Activated CD4-positive, alpha-beta T cell treated with anti-CD3 and anti-CD28 coated beads for 1 hour (primary cell): ENCODE data around the gene AWAT1.
"Not testable (repeated sequence)": the region's sequence is repeated elsewhere in the genome, so short reads cannot be mapped to it uniquely, and the experiment has no call there.

Experiments used
- DNase-seq: peaks from one replicate; pipeline ENCODE4 v3.0.0-alpha.2; 2020

Gene AWAT1

DNA sequence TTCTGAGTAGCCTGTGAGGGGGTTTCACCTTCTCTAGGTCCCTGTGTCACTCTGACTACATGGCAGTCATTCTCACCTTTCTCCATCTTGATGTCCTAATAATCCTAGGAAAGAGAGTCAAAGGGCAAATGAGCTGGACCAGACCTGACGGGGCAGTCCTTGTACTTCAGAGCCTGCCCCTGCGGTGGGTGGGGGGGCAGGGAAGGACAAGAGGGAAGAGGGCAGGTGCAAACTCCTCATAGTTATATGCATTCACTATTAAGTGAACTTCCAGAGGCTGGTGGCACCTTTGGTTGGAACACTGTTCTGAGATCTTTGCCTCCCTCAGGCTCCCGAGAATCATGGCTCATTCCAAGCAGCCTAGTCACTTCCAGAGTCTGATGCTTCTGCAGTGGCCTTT lies at the start of gene AWAT1:
AWAT1 (plus strand) TSS at position 301 of the 400 bp plus-strand sequence; CDS start at position 342, 41 bp downstream.
- no peak for DNase-seq

DNA sequence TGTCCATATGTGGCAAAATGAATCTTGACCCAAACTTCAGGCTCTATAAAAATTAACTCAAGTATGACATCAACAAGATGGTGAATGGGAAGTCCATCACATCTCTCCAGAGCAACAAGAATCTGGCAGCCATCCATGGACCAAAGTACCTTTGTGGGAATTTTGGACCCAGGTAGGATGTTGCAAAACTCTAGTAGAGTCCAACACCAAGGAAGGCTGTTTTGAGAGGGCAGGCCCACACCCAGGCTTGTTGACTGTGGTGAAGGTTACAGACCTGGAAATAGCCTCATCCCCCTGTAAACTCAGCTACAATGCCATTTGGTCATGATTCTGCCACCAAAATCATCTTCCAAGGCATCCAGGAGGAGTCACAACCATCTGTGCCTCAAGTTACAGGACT lies 44.2 kb upstream of the AWAT1 start:
- no peak for DNase-seq

DNA sequence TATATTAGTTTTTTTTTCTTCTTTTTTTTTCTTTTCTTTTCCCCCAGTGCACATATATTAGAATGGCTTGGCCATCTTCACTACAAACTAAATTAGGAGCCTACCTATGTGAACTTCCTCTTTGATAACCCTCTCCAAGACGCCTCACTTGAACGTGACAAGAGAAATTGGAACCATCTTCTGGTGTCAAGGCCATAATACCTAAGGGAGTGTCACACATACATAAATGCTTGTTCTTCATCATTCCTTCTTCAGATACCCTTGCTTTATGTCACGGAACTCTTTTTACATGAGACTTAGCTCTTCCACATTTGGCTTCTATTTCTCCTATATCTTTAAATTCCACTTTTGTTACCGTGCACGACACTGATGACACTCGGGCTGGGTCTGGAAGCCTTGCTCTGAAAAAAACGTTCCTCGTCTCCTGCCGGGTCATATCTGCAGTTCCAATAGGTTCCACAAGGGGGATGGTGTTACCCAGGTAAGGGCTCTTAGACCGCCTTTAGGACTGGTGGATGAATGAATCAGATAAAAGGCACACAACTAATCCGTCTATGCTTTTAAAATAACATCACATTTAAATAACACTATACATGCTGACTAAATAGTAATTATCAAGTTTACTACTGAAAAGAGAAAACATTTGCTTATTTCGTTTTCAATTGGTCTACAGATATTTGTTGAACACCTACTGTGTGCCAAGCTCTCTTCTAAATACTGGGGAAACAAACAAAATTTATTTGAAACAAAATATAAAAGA lies 37.3 kb upstream of the AWAT1 start:
- DNase-seq = peak; percentile 32

- no peak for DNase-seq
These were observed 32.7 kb upstream of the AWAT1 start for GRCh38 chrX:70201732-70202131.

DNA sequence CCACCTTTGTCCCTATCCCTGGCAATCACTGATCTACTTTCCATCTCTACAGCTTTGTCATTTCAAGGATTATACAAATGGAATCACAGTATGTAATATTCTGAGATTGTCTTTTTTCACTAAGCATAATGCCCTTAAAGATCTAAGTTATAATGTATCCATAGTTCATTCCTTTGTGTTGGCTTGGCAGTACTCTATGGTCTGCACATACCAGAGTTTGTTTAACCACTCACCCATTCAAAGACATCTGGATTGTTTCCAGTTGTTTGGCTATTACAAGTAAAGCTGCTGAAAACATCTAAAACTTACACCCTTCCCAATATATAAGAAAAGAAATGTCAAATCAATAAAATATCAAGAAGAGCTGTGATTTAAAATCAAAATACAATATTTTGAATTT lies 26.0 kb upstream of the AWAT1 start:
- no peak for DNase-seq

DNA sequence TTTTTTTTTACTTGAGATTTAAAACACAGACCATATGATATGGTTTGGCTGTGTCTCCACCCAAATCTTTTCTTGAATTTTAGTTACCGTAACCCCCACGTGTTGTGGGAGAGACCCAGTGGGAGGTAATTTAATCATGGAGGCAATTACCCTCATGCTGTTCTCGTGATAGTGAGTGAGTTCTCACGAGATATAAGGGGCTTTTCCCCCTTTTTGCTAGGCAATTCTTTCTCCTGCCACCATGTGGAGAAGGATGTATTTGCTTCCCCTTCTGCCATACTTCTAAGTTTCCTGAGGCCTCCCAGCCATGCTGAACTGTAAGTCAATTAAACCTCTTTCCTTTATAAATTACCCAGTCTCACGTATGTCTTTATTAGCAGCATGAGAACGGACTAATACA lies 24.9 kb upstream of the AWAT1 start:
- not testable (repeated sequence) for DNase-seq

GRCh38 chrX:70219938-70220764 lies 14.3 kb upstream of the AWAT1 start:
- no peak for DNase-seq

DNA sequence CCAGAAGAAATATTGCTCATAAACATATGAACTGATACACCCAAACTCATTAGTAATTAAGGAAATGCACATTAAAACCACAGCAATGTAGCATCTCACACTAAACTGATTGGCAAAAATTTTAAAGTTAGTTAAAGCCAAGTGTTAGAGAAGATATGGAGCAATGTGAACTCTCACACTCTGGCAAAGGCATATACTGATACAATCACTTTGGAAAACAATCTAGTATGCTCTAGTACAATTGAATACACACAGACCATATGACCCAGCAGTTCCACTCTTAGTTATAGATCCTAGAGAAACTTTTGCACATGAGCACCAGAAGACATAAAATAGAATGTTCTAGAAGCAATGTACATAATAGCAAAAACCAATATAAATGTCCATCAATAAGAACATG lies 8.4 kb upstream of the AWAT1 start:
- no peak for DNase-seq

GRCh38 chrX:70226687-70227086 lies 7.8 kb upstream of the AWAT1 start:
- DNase-seq = no peak

DNA sequence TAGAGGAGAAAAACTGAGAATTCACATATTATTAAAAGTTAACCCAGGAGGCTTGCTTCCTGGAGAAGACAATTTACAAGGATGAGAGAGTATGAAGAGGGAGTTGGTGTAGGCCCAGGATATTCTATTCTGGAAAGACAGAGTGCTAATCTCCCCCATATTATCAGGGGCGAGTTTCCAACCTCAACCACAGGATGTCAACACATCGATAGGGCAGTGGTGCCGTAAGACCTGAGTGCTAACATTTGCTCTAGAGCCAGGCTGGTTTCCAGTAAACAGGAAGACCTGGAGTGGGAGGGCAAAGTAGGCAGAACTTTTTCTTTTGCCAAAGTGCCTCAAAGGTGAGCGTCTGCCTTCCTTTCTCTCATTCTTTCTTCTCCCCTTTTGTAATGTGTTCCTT lies 2.8 kb upstream of the AWAT1 start:
- DNase-seq = no peak

DNA sequence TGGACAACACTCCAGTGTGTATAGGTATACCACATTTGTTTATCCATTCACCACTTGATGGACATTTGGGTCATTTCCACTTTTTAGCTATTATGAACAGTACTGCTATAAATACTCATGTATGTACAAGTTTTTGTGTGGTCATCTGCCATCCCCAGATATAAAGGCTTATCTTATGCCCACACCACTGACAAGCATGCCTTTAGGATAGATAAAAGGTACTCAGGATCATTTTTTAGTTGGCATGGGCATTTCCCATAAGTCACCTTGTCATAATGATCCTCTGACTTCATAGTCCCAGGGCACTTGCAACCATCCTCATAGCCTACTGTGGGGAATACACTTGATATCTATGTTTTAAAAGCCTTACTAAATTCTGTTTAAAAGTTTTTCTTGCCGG lies 6.3 kb downstream of the AWAT1 start:
- DNase-seq = no peak

DNA sequence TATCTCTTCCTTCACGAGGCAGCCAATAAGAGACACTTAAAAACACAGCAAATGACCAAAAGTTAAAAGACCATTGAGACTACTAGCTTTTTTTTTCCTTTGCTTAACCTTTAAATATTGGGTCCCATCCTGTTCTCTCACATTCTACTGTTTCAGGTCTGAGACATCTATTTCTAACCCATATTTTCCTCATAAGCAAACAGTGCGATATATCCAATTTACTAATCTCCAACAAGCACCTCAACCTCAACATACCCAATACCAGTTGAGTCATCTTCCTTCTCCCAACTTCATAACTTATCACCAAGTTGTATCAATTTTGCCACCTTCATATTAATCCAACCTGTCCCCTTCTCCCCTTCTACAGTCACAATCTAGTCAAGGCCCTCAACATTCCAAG lies 7.0 kb downstream of the AWAT1 start:
- no peak for DNase-seq

DNA sequence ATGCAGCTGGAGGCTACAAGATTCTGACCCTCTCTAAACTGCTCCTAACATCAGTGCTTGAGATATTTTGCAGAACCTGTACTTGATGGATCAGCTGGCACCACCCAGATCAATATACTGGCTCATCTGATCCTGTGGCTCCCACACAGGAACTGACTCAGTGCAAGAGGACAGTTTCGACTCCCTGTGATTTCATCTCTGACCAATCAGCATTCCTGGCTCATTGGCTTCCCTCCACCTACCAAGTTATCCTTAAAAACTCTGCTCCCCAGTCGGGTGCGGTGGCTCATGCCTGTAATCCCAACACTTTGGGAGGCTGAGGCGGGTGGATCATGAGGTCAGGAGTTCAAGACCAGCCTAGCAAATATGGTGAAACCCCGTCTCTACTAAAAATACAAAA lies 9.1 kb downstream of the AWAT1 start:
- DNase-seq = not testable (repeated sequence)

DNA sequence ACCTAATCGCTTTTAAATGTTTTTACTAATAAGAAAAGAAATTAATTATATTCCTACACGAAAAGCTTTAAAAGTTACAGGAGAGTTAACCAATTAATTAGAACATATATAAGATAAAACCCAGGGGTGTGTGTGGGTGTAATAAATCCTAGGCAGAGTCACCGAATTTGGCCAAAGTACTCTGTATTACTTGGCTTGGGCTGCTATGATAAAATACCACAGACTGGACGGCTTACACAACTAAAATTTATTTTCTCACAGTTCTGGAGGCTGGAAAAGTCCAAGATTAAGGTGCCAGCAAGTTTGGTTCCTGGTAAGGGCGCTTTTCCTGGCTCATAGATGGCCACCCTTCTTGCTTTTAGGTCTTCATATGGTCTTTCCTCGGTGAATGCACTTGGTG lies 10.4 kb downstream of the AWAT1 start:
- DNase-seq = no peak

- DNase-seq = no peak
These were observed 12.8 kb downstream of the AWAT1 start for GRCh38 chrX:70247252-70247651.

GRCh38 chrX:70252491-70252890 lies 18.0 kb downstream of the AWAT1 start:
- no peak for DNase-seq

- no peak for DNase-seq
These were observed 19.1 kb downstream of the AWAT1 start for GRCh38 chrX:70253377-70254062.

GRCh38 chrX:70254063-70254400 lies 19.6 kb downstream of the AWAT1 start:
- DNase-seq = no peak

DNA sequence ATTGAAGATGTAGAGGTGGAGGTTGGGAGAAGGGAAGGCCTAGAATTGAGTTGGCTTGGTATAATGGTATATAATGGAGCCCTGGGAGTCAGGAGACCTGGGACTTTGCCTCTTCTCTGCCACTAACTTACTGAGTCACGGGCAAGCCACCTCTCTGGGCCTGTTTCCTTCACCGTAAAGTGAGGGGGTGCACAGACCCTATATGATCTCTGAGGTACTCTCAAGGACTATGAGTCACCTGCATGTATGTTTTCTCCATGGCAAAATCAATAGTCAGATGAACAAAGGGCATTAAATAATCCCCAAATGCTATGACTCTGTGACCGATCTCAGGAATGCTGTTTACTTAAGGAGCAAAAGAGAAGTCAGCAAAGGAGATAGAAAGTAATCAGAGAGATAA lies 20.5 kb downstream of the AWAT1 start:
- DNase-seq = no peak

- DNase-seq = no peak
These were observed 21.0 kb downstream of the AWAT1 start for GRCh38 chrX:70255452-70255851.

- no peak for DNase-seq
These were observed 23.2 kb downstream of the AWAT1 start for GRCh38 chrX:70257423-70258288.

DNA sequence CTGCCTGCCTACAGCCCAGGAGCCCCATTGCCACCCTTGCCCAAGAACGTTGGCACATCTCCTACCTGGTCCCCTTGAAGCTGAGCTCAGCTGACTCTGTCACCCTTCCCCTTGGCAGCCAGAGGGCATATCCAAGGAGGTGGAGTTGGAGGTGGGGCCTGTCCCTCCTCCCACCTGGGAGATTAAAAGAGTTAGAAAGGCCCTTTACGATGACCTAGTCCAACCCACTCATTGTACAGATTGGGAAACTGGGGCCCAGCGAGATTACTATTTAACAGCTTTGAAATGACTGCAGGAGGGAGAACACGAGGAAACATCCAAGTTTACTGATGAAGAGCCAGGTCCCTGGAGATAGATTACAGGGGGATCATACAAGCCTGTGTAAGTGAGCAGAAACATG lies 25.6 kb downstream of the AWAT1 start, which contains the start of gene P2RY4:
P2RY4 (minus strand) TSS at position 101 of the 400 bp plus-strand sequence. CDS start 580 bp downstream, outside the sequence.
- no peak for DNase-seq
